Prostate gland (tissue), 2 donors: ENCODE measurements around the gene LCN9. TPM values are rescaled to one million over a fixed set of nuclear protein-coding genes. Genes with fewer than 3 reads are reported as not detected.

Experiments used
- DNase-seq: peaks from one replicate; pipeline ENCODE4 v3.0.0-alpha.2; 2019; ENCODE audit warnings: low spot score
- H3K27ac ChIP-seq, 2 donors: fragments of 200-600 bp; sonication (generic); 2 replicates each; pipeline ENCODE4 v1.5.1; 2017 to 2019
- H3K27me3 ChIP-seq: fragments of 200-600 bp; sonication (generic); replicated peaks from 2 replicates; pipeline ENCODE4 v1.5.1; 2019; ENCODE audit not compliant: insufficient read depth
- H3K36me3 ChIP-seq, 2 donors: fragments of 200-600 bp; sonication (generic); 1 replicate in 1 of 2; 2 replicates in 1 of 2; pipeline versions ENCODE4 v1.5.1 to v1.8.1; 2017 to 2019
- H3K4me1 ChIP-seq: fragments of 200-600 bp; sonication (generic); replicated peaks from 2 replicates; pipeline ENCODE4 v1.5.1; 2019
- H3K4me3 ChIP-seq, 2 donors: fragments of 200-600 bp; sonication (generic); 2 replicates each; pipeline ENCODE4 v1.5.1; 2017 to 2019
- H3K9me3 ChIP-seq: fragments of 200-600 bp; sonication (generic); 2 replicates; pipeline ENCODE4 v1.5.1; 2017
- POLR2A ChIP-seq: fragments of 450-650 bp; IDR thresholded peaks from one replicate; pipeline ENCODE4 v1.6.1; 2016; ENCODE audit warnings: antibody characterized with exemption, mild to moderate bottlenecking
- POLR2AphosphoS5 ChIP-seq: sonication (generic); formaldehyde crosslinking; IDR thresholded peaks from one replicate; pipeline ENCODE4 v1.6.1; 2017; ENCODE audit warnings: antibody characterized with exemption
- WGBS: methylation state at CpG from one replicate; pipeline ENCODE4 v1.1.5; 2018; 5-methylcytosine and 5-hydroxymethylcytosine counted together
- intact Hi-C: fragments of 100-400 bp; cut with DNase I; formaldehyde crosslinking; loops from one replicate; pipeline ENCODE4 v1.14.2; 2022
- total RNA-seq, 2 donors: library from RNA; depleted of rRNA; stranded (reverse); fragments of >200 nt; gene quantifications; one replicate each; pipeline ENCODE4 v1.1.0, GENCODE V29; 2016
- TF ChIP-seq, protein P1 (sequence below), 4 experiments: fragments of 200-600 bp in 2 of 4; fragments of 450-650 bp in 2 of 4; sonication (generic) in 2 of 4; IDR thresholded peaks; 1 replicate in 3 of 4; 2 replicates in 1 of 4; pipeline ENCODE4 v1.5.1; 2016 to 2019; ENCODE audit warnings: antibody characterized with exemption in 4 of 4, mild to moderate bottlenecking in 2 of 4, moderate library complexity in 2 of 4

Gene LCN9
- total RNA-seq, 2 donors from 2014 or later = not detected

GRCh38 chr9:135704483-135704882 lies 41.4 kb downstream of the LCN9 start:
- peaks cover 13% of the 10 kb centered on the region for H3K27me3 ChIP-seq
- DNase-seq = no peak
- TF ChIP-seq, protein P1, sequence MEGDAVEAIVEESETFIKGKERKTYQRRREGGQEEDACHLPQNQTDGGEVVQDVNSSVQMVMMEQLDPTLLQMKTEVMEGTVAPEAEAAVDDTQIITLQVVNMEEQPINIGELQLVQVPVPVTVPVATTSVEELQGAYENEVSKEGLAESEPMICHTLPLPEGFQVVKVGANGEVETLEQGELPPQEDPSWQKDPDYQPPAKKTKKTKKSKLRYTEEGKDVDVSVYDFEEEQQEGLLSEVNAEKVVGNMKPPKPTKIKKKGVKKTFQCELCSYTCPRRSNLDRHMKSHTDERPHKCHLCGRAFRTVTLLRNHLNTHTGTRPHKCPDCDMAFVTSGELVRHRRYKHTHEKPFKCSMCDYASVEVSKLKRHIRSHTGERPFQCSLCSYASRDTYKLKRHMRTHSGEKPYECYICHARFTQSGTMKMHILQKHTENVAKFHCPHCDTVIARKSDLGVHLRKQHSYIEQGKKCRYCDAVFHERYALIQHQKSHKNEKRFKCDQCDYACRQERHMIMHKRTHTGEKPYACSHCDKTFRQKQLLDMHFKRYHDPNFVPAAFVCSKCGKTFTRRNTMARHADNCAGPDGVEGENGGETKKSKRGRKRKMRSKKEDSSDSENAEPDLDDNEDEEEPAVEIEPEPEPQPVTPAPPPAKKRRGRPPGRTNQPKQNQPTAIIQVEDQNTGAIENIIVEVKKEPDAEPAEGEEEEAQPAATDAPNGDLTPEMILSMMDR (IDR thresholded peaks at IDR 0.05) = no peak
- TF ChIP-seq POLR2A (no peak), POLR2AphosphoS5 (no peak)

DNA sequence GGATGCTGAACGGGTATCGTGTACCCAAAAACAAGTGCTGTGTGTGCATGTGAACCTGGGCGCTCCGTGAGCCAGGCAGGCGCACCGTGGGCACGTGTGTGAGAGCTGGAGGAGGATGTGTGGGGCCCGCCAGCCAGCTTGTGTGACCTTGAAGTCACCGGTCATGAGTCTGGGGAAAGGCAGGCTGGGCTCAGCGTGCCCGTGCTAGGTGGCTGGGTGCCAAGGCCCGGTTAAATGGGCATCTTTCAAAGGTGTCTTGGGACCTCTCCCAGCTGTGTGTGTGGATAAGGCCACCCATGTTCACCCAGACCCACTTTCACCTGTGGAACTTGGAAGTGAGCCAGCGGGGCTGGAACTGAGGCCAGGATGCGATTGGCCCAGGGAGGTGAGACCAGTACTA lies 42.3 kb downstream of the LCN9 start:
- no peak overlapping the region for H3K4me3 ChIP-seq
- peaks cover 13% of the 10 kb centered on the region for H3K27me3 ChIP-seq
- WGBS = 63% methylated on average over 14 of the region's 14 CpGs
- H3K36me3 ChIP-seq = no peaks in the 10 kb centered on the region
- no peaks in the 10 kb centered on the region for H3K9me3 ChIP-seq
- intact Hi-C loops = no loop called here
- no peak overlapping the region for H3K27ac ChIP-seq
- peaks cover 4% of the 10 kb centered on the region for H3K4me1 ChIP-seq
- TF ChIP-seq POLR2AphosphoS5 = no peak
- no peak for TF ChIP-seq POLR2A
- TF ChIP-seq, protein P1 (IDR thresholded peaks at IDR 0.05) = no peak
- DNase-seq = no peak

More at GRCh38 chr9:135704483-135704882, 41.4 kb downstream of the LCN9 start:
- Histone ChIP-seq H3K9me3 (no peaks in the 10 kb centered on the region), H3K4me3 (no peak overlapping the region), H3K4me1 (peaks cover 4% of the 10 kb centered on the region), H3K27ac (no peak overlapping the region), H3K36me3 (no peaks in the 10 kb centered on the region)
- WGBS = 92% methylated on average over 2 of the region's 5 CpGs
- intact Hi-C loops = no loop called here

DNA sequence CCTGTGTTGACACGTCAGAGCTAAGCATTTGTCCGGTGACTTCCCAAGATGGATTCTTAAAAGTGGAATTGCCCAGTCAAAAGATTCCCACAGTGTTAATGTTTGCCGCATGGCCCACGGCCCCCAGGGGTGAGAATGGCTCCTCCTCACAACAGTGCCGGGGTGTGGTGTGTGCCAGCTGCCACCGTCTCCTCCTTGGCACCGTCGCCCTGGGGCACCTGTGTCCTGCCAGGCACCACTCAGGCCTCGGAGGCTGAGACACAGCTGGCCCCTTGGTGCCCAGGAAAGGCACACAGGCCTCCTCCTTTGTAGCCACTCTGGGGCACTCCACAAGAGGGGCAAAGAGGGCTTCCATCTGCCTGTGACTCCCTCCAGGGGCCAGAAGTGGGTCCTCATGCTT lies 43.2 kb downstream of the LCN9 start:
- H3K27ac ChIP-seq = no peak overlapping the region
- TF ChIP-seq POLR2AphosphoS5 = no peak
- TF ChIP-seq, protein P1 (IDR thresholded peaks at IDR 0.05) = no peak
- TF ChIP-seq POLR2A = no peak
- H3K4me3 ChIP-seq = no peak overlapping the region
- WGBS = 60% methylated on average over 9 of the region's 9 CpGs
- H3K4me1 ChIP-seq = peaks cover 4% of the 10 kb centered on the region
- peaks cover 13% of the 10 kb centered on the region for H3K27me3 ChIP-seq
- no peak for DNase-seq
- intact Hi-C loops = no loop called here
- H3K36me3 ChIP-seq = no peaks in the 10 kb centered on the region
- no peaks in the 10 kb centered on the region for H3K9me3 ChIP-seq

- no peaks in the 10 kb centered on the region for H3K9me3 ChIP-seq
- H3K4me3 ChIP-seq = no peak overlapping the region
- H3K27me3 ChIP-seq = peaks cover 10% of the 10 kb centered on the region
- no peak overlapping the region for H3K27ac ChIP-seq
- TF ChIP-seq POLR2A (no peak), POLR2AphosphoS5 (no peak)
- TF ChIP-seq, protein P1 (IDR thresholded peaks at IDR 0.05) = no peak
- H3K4me1 ChIP-seq = no peaks in the 10 kb centered on the region
- intact Hi-C loops = no loop called here
- H3K36me3 ChIP-seq = no peaks in the 10 kb centered on the region
- DNase-seq = no peak
- 35% methylated on average over 23 of the region's 23 CpGs for WGBS
Observed at GRCh38 chr9:135707252-135708138, 44.4 kb downstream of the LCN9 start.

DNA sequence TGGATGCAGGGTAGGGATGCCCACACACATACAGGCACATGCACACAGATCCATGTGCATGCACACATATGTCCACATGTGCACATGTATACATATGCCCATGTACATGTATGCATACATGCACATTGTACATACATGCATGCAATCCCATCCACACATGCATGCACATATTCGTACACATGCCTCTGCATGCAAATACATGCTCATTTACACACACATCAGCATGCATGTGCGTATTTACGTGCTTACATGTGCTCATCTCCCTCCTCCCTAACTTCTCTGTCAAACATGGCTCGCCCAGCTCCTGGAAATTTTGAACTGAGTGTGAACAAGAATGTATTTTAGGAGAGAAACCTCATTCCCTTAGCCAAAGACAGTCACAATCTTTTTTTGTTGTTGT lies 45.1 kb downstream of the LCN9 start:
- Histone ChIP-seq H3K9me3 (no peaks in the 10 kb centered on the region), H3K4me1 (no peaks in the 10 kb centered on the region), H3K27me3 (peaks cover 11% of the 10 kb centered on the region), H3K4me3 (no peak overlapping the region), H3K27ac (no peak overlapping the region), H3K36me3 (no peaks in the 10 kb centered on the region)
- TF ChIP-seq POLR2A (no peak), POLR2AphosphoS5 (no peak)
- TF ChIP-seq, protein P1 (IDR thresholded peaks at IDR 0.05) = no peak
- DNase-seq = no peak
- WGBS = 91% methylated on average over 4 of the region's 4 CpGs
- intact Hi-C loops = no loop called here
